HG03064 (cell line): ENCODE results near the gene TIMM8A.
"Not testable (repeated sequence)": the region's sequence is repeated elsewhere in the genome, so short reads cannot be mapped to it uniquely, and the experiment has no call there.

Experiments used
- ATAC-seq: cut with Tn5 transposase; IDR thresholded peaks from one replicate; pipeline ENCODE4 v1.9.1; 2021; ENCODE audit warnings: low read depth; ENCODE audit not compliant: unreplicated experiment

Gene TIMM8A

DNA sequence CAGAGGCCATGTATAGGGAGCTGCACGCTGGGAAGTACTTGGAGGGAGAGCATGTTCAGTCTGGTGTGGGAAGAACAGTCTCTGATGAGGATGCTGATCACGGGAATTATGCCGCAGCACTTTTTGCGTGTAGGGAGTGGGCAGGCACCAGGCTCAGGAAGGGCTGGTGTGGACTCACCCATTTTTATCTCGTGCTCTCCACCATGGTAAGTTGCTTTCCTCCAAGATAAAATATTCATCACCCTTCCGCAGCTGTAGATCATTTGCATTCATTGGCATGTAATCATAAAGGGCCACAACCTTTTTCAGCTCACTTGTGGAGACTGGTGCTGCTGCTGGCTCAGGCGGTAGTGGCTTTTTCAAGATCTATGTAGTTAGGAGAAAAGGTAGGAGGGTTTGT, 11.8 kb upstream of the TIMM8A start:
- ATAC-seq: no peak

DNA sequence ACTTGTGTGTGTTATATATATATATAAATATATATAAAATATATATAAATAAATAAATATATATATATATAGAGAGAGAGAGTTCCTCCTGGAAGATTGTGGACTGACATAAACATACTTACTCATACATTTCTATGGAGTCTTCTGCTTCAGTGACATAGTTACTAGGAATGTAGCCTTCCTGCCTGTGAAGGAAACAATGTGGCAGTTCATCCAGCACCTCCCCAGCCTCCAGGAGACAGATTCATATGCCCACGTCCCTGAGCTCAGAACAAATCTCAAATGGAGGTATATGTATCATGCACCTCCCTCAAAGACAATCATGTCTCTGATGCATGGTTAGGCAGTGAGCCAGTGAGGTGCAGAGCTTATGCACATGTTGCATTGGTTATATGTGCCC, 11.4 kb upstream of the TIMM8A start:
- no peak for ATAC-seq

DNA sequence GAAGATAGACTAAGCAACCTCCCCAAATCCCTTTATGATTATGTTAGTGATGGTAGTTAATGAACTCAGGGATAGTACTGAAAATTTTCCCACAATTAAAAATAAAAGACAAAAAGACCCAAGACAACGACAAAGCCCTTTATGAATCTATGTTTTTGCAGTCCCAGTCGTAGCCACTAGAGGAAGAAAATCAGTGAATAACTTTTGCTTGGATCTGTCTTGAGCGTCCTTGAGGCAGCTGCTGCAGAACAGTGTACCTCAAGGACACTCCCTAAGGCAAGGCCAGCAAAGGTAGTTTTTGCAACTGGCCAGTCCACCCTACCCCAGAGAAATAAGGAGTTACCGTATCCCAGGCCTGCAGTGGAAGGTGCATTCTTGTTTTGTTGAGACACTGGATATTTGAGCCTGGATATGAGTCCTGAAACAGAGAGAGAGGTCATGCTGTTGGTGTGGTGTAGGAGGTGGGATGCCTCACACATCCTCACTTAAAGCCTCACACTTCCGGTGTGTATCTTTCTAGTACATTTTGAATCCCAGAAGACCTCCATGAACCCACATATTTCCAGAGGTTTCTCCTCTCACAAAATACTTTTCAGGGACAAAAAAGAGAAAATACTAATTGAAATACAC, 8.7 kb upstream of the TIMM8A start:
- ATAC-seq: no peak

DNA sequence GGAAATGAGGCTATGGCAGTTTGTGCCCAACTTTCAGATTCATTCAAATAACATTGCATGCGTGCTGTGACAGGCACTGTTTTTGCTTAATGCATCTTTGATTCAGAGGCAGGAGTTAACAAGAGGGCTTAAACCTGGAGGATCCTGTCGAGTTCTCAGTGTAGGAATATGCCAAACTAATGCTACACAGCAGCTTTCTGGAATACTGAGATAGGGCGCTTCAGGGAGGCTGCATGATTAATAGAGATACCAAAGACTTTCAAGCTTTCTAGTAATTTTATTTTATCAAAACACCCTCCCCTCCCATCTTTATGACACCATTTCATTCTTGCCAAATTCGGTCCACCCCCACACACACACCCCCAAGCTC, 636 bp upstream of the TIMM8A start:
- ATAC-seq: no peak

DNA sequence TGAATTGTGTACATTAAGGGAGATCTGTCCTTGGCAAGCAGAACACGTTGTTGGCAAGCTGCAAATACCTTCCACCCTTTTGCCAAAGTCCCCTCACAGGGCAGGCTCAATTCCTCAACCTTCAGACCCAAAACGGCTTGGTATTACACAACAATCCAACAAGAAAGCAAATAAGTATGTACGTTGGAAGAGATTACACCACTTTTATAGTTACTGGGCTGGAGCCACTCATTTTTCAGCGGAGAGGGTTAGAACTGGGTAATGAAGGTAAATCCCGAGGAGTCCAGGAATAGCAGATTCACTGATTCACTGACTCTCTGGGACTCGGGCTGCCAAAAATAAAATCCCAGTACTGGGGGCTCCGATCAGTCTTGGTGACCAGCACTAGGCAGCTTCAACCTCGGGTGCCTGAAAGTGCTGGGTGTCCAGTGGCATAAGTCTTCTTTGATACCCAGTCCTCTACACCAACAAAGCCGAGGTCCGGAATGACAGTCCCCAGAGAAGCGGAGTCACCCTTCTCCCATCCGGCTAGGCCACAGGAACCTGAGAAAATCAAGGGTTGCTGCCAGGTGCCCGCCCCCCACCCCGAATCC, 587 bp downstream of the TIMM8A start:
- no peak for ATAC-seq

DNA sequence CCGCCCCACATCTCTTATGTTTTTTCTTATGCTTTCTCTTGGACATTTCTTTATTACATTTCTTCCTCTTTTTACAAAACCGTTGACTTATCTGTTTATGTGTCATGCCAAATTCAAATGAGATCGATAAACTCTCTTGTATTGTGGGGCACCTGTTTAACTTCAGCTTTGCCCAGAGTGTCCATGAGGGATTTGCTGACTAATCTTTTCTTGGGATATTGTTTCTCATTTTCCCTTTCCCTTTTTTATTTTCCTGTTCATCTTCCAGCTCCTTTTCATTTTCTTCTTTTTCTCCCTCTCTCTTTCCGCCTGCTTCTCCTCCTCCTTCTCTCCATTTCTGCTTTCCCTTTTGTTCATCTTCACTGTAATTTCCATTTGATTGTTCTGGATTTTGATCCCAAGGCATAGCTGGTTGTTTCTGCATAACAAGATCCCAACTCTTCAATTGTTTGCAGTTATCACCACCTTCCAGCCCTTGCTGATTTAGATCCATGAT, 10.7 kb downstream of the TIMM8A start:
- no peak for ATAC-seq

DNA sequence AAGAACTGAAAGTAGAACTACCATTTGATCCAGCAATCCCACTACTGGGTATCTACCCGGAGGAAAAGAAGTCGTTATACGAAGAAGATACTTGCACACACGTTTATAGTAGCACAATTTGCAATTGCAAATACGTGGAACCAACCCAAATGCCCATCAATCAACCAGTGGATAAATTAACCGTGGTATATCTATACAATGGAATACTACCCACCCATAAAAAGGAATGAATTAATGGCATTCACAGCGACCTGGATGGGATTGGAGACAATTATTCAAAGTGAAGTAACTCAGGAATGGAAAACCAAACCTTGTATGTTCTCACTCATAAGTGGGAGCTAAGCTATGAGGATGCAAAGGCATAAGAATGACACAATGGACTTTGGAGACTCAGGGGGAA, 14.2 kb downstream of the TIMM8A start:
- ATAC-seq: not testable (repeated sequence)

DNA sequence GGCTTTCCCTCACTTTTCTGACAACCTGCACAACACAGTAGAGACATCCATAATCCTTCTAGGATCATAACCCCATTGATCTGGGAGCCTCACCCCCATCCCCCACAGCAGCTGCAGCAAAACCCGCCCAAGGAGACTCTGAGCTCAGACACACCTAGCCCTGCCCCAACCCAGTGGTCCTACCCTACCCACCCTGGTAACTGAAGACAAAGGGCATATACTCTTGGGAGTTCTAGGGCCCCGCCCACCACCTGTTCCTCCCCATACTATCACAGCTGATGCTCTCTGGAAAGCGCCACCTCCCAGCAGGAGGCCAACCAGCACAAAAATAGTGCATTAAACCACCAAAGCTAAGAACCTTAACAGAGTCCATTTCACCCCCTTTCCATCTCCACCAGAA, 21.9 kb downstream of the TIMM8A start:
- ATAC-seq: not testable (repeated sequence)

DNA sequence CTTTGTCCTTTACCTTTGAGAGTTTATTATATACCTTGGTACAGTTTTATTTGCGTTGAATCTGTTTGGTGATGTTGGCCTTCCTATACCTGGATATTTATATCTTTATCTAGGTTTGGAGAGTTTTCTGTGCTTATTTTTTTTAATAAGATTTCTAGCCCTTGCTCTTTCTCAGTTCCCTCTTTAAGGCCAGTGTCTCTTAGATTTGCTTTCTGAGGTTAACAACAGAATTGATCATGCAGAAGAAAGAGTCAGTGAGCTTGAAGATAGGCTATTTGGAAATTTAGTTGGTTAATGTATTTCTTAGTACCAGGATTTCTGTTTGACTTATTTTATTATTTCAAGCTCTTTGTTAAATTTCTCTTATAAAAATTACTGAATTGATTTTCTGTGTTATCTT, 44.8 kb downstream of the TIMM8A start:
- ATAC-seq: no peak
